Esophagus muscularis mucosa (tissue), 4 donors: ENCODE measurements around the gene ZNF66. TPM values are rescaled to one million over a fixed set of nuclear protein-coding genes. Genes with fewer than 3 reads are reported as not detected.
"Not testable (repeated sequence)": the region's sequence is repeated elsewhere in the genome, so short reads cannot be mapped to it uniquely, and the experiment has no call there.

Experiments used
- DNase-seq: peaks from one replicate; pipeline ENCODE4 v3.0.0-alpha.2; 2017; ENCODE audit errors: extremely low spot score
- H3K27ac ChIP-seq, 4 donors: fragments of 200-600 bp; sonication (generic); replicated peaks in 1 of 4; 1 replicate in 3 of 4; 2 replicates in 1 of 4; pipeline ENCODE4 v1.5.1; 2016 to 2019; ENCODE audit warnings: mild to moderate bottlenecking in 1 of 4
- H3K27me3 ChIP-seq, 4 donors: fragments of 200-600 bp; sonication (generic); one replicate each; pipeline versions ENCODE4 v1.5.1 to v1.6.0; 2016 to 2019
- H3K36me3 ChIP-seq, 4 donors: fragments of 200-600 bp; sonication (generic); one replicate each; pipeline ENCODE4 v1.5.1; 2016 to 2019
- H3K4me1 ChIP-seq, 4 donors: fragments of 200-600 bp; sonication (generic); one replicate each; pipeline ENCODE4 v1.5.1; 2016 to 2019
- H3K4me3 ChIP-seq, 4 donors: fragments of 200-600 bp; sonication (generic); 1 replicate in 2 of 4; 2 replicates in 2 of 4; pipeline ENCODE4 v1.5.1; 2016 to 2019; ENCODE audit warnings: mild to moderate bottlenecking in 4 of 4, moderate library complexity in 1 of 4
- H3K9me3 ChIP-seq, 4 donors: fragments of 200-600 bp; sonication (generic); 1 replicate in 3 of 4; 2 replicates in 1 of 4; pipeline ENCODE4 v1.5.1; 2016 to 2019
- CTCF ChIP-seq, 3 experiments: fragments of 200-600 bp in 2 of 3; fragments of 450-650 bp in 1 of 3; sonication (generic) in 2 of 3; IDR thresholded peaks; one replicate each; pipeline ENCODE4 v1.5.1; 2017 to 2019; ENCODE audit warnings: antibody characterized with exemption in 3 of 3, mild to moderate bottlenecking in 2 of 3, moderate library complexity in 1 of 3
- EP300 ChIP-seq: sonication (generic); formaldehyde crosslinking; IDR thresholded peaks from one replicate; pipeline ENCODE4 v1.6.1; 2017; ENCODE audit warnings: antibody characterized with exemption
- POLR2A ChIP-seq: fragments of 450-650 bp; IDR thresholded peaks from one replicate; pipeline ENCODE4 v1.6.1; 2017; ENCODE audit warnings: antibody characterized with exemption, moderate library complexity, mild to moderate bottlenecking, low read depth
- POLR2AphosphoS5 ChIP-seq, 2 donors: sonication (generic); formaldehyde crosslinking; IDR thresholded peaks; one replicate each; pipeline ENCODE4 v1.6.1; 2017; ENCODE audit warnings: antibody characterized with exemption in 2 of 2
- WGBS: methylation state at CpG from one replicate; pipeline ENCODE4 v1.1.5; 2018; 5-methylcytosine and 5-hydroxymethylcytosine counted together
- intact Hi-C: fragments of 100-400 bp; cut with DNase I; formaldehyde crosslinking; loops from one replicate; pipeline ENCODE4 v1.15.1; 2023
- total RNA-seq, 4 donors: library from RNA; depleted of rRNA; stranded (reverse); fragments of >200 nt; gene quantifications; one replicate each; pipeline versions ENCODE4 v1.1.0 to v1.2.1, GENCODE V29; 2016

The ZNF66 gene
- 1 to 10 TPM; 1.3 to 3.7 (median 2.1) TPM for total RNA-seq

- intact Hi-C loops, result loop anchor here (10.0 kb wide), 2 partner anchors 112 to 352 kb away; partner anchors contain the start of gene ZNF626
- no peaks in the 10 kb centered on the region for H3K9me3 ChIP-seq
- H3K27me3 ChIP-seq, result no peaks in the 10 kb centered on the region
- H3K36me3 ChIP-seq, result no peaks in the 10 kb centered on the region
- H3K27ac ChIP-seq, result peak within 1 kb of the TSS; percentile 51 to 75 (median 64)
- H3K4me3 ChIP-seq, result peak within 1 kb of the TSS; percentile 67 to 77 (median 72)
- no peak for TF ChIP-seq CTCF (IDR thresholded peaks at IDR 0.05)
- TF ChIP-seq POLR2AphosphoS5 (IDR thresholded peaks at IDR 0.05), result peak; percentile 66 to 79
- peak; percentile 99 for DNase-seq
- WGBS, result 1% methylated on average over 25 of the region's 42 CpGs
- H3K4me1 ChIP-seq, result peaks cover 4 to 10% (median 6%) of the 10 kb centered on the region in 4 donors
These were observed at the start of gene ZNF66 for GRCh38 chr19:20776083-20777076. Gene ZNF66, plus strand, starts transcription at chr19:20776304. Its CDS starts 144 bp downstream, at chr19:20776448.

DNA sequence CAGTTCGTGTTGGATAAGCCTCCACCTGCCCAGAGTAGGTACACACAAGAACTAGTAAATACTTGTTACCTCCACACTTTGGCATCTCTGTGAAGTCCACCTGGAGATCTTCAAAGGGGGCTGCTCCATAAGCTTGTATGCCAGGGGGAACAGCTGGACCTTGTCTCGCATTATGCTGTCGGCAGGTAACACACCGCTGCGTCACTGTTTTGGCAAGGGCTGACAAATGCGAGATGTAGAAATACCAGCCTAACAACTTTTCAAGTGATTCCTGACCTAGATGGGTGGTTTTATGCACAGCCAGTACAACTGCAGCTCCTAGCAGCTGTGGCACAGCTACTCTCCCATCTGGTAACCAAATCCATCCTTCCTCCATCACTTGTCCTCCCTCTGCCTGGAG, 25.9 kb upstream of the ZNF66 start:
- H3K27me3 ChIP-seq, H3K4me3 ChIP-seq, H3K36me3 ChIP-seq, H3K4me1 ChIP-seq, DNase-seq, H3K27ac ChIP-seq, H3K9me3 ChIP-seq, intact Hi-C loops: not testable (repeated sequence)
- 70% methylated on average over 6 of the region's 6 CpGs for WGBS

DNA sequence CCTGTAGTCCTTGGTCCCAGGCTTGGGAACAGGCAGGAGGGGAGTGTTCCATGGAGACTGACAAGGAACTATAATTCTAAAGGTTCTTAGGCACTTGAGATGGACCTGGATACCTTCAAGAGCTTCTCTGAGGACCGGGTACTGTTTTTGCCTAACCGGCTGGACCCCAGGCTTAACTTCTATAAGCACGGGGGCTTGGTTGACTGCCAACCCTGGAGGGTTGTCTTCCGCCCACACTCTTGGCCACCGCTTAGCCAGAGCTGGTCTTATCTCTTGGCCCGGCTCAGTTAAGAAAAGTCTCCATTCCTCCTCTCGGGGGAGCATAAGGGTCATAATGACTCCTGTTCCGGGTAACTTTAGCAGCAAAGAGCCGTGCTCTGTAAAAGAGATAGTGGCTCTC, 23.8 kb upstream of the ZNF66 start:
- H3K36me3 ChIP-seq, H3K4me1 ChIP-seq, intact Hi-C loops, DNase-seq, H3K27ac ChIP-seq, H3K27me3 ChIP-seq, H3K4me3 ChIP-seq, H3K9me3 ChIP-seq: not testable (repeated sequence)
- WGBS, result 88% methylated on average over 6 of the region's 9 CpGs

- DNase-seq, H3K27ac ChIP-seq, H3K4me1 ChIP-seq, H3K4me3 ChIP-seq, H3K9me3 ChIP-seq, H3K36me3 ChIP-seq, H3K27me3 ChIP-seq, intact Hi-C loops: not testable (repeated sequence)
- 90% methylated on average over 8 of the region's 8 CpGs for WGBS
These were observed 6.8 kb upstream of the ZNF66 start for GRCh38 chr19:20769225-20769736.

GRCh38 chr19:20787786-20788185, 11.7 kb downstream of the ZNF66 start:
- Histone ChIP-seq H3K27me3 (no peaks in the 10 kb centered on the region), H3K36me3 (peaks cover 0 to 15% (median 0%) of the 10 kb centered on the region in 4 donors), H3K4me1 (no peaks in the 10 kb centered on the region), H3K27ac (no peak overlapping the region), H3K4me3 (no peak overlapping the region), H3K9me3 (no peaks in the 10 kb centered on the region)
- intact Hi-C loops, result no loop called here
- TF ChIP-seq POLR2A, result no peak
- no peak for TF ChIP-seq POLR2AphosphoS5 (IDR thresholded peaks at IDR 0.05)
- no peak for TF ChIP-seq CTCF (IDR thresholded peaks at IDR 0.05)
- no peak for TF ChIP-seq EP300
- DNase-seq, result no peak

DNA sequence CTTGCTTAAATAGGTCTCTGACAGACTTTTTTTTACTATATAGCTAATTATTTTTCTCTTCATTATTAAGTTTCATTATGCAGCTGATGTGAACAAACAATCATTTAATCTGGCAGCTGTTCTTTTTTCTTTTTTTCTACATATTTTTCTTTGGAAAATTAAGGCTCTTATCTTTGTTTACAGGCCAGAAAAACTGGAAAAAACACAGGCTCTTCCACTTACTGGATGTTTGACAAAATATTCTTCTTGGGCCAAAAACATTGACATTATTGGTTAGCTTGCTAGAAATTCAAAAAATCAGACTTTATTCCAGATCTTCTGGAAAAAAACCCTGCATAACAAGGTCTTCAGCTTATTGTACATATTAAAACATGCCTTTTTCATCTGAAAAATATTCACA, 15.7 kb downstream of the ZNF66 start:
- intact Hi-C loops, result no loop called here
- Histone ChIP-seq H3K4me3 (no peak overlapping the region), H3K36me3 (peaks cover 2 to 25% (median 9%) of the 10 kb centered on the region in 4 donors), H3K27ac (no peak overlapping the region), H3K4me1 (no peaks in the 10 kb centered on the region), H3K9me3 (no peaks in the 10 kb centered on the region), H3K27me3 (no peaks in the 10 kb centered on the region)
- DNase-seq, result no peak
- TF ChIP-seq POLR2AphosphoS5 (IDR thresholded peaks at IDR 0.05), result no peak
- no peak for TF ChIP-seq EP300
- TF ChIP-seq CTCF (IDR thresholded peaks at IDR 0.05), result no peak
- TF ChIP-seq POLR2A, result no peak

GRCh38 chr19:20806311-20807262, 30.5 kb downstream of the ZNF66 start:
- intact Hi-C loops, H3K27me3 ChIP-seq, DNase-seq, H3K27ac ChIP-seq, H3K4me3 ChIP-seq, H3K4me1 ChIP-seq: not testable (repeated sequence)
- WGBS, result 92% methylated on average over 5 of the region's 5 CpGs
- H3K36me3 ChIP-seq, result peaks cover 4 to 27% (median 7%) of the 10 kb centered on the region in 4 donors
- peaks cover 6 to 62% (median 38%) of the 10 kb centered on the region in 4 donors for H3K9me3 ChIP-seq
